Panc1 (cell line): Measurements from ENCODE around the gene F3. TPM values are rescaled to one million over a fixed set of nuclear protein-coding genes. Genes with fewer than 3 reads are reported as not detected.

Experiments used
- ATAC-seq: fragments of 200-7000 bp; cut with Tn5 transposase; 2 replicates; pipeline ENCODE4 v1.9.1; 2020; ENCODE audit warnings: mild to moderate bottlenecking, moderate library complexity
- BruUV-seq: library from RNA; stranded (reverse); fragments of 400-500 nt; replicated peaks from 2 replicates; lab custom pipeline; 2021; lab: Mats Ljungman, UMichigan
- CTCF ChIA-PET: fragments of 300-600 bp; sonication (Branson Sonifier 250); formaldehyde crosslinking; loops from one replicate; lab custom pipeline; 2022; ENCODE audit warnings: antibody characterized with exemption; lab: Charles Lee
- POLR2A ChIA-PET: fragments of 300-600 bp; sonication (Branson Sonifier 250); formaldehyde crosslinking; loops from one replicate; lab custom pipeline; 2022; ENCODE audit warnings: antibody characterized with exemption; lab: Charles Lee
- DNase-seq: peaks from one replicate; pipeline ENCODE4 v3.0.0-alpha.2; 2010; ENCODE audit warnings: low read depth, low spot score
- H3K27ac ChIP-seq: 2 replicates; pipeline ENCODE4 v1.5.1; 2011; ENCODE audit warnings: mild to moderate bottlenecking, low read length, inconsistent platforms
- H3K27me3 ChIP-seq: fragments of 200-500 bp; sonication (Bioruptor generic); 2 replicates; pipeline ENCODE4 v1.6.0; 2014; ENCODE audit warnings: low read length, inconsistent platforms; ENCODE audit not compliant: control insufficient read depth, insufficient read depth
- H3K36me3 ChIP-seq: fragments of 200-500 bp; sonication (Bioruptor generic); 2 replicates; pipeline ENCODE4 v1.5.1; 2014; ENCODE audit warnings: inconsistent platforms, mild to moderate bottlenecking, low read length, moderate library complexity; ENCODE audit not compliant: control insufficient read depth, insufficient read depth
- H3K4me1 ChIP-seq: 2 replicates; pipeline ENCODE4 v1.5.1; 2011; ENCODE audit warnings: inconsistent platforms, mild to moderate bottlenecking, low read length, moderate library complexity; ENCODE audit not compliant: control insufficient read depth, insufficient read depth
- H3K4me3 ChIP-seq, 2 experiments: 2 replicates each; pipeline ENCODE4 v1.5.1; 2011 to 2012; ENCODE audit warnings: low read depth in 2 of 2, low read length in 2 of 2, mild to moderate bottlenecking in 2 of 2, inconsistent platforms in 1 of 2, moderate library complexity in 1 of 2
- H3K9me3 ChIP-seq: fragments of 200-500 bp; sonication (Bioruptor generic); 2 replicates; pipeline ENCODE4 v1.5.1; 2014; ENCODE audit warnings: low read depth, mild to moderate bottlenecking, inconsistent platforms, low read length, moderate library complexity; ENCODE audit not compliant: control insufficient read depth, insufficient read depth
- POLR2AphosphoS5 ChIP-seq: IDR thresholded peaks from 2 replicates; pipeline ENCODE4 v1.6.1; 2012; ENCODE audit warnings: mild to moderate bottlenecking, low read depth, low read length, moderate library complexity
- SIN3A ChIP-seq: IDR thresholded peaks from 2 replicates; pipeline ENCODE4 v1.6.1; 2012; ENCODE audit warnings: low read depth, mild to moderate bottlenecking, low read length, moderate library complexity, borderline replicate concordance; ENCODE audit not compliant: insufficient read depth
- TCF7L2 ChIP-seq: IDR thresholded peaks from 2 replicates; pipeline ENCODE4 v1.6.1; 2011; ENCODE audit warnings: mild to moderate bottlenecking, low read depth, low read length, inconsistent platforms
- in situ Hi-C: cut with HindIII; loops from 2 replicates; pipeline ENCODE4 v1.10.0; 2016; ENCODE audit warnings: low sequenced_read_pairs, low pct_unique_long_range_greater_than_20kb
- intact Hi-C: fragments of 100-400 bp; cut with micrococcal nuclease; formaldehyde crosslinking; loops from one replicate; pipeline ENCODE4 v1.10.0; 2022; ENCODE audit not compliant: unreplicated experiment
- total RNA-seq: library from RNA; stranded (reverse); gene quantifications from one replicate; pipeline ENCODE4 v1.2.1, GENCODE V29; 2021; ENCODE audit not compliant: unreplicated experiment
- TF ChIP-seq, protein P1 (sequence below), 2 experiments: IDR thresholded peaks; 2 replicates each; pipeline ENCODE4 v1.6.1; 2011 to 2012; ENCODE audit warnings: low read depth in 2 of 2, control low read depth in 1 of 2, low read length in 1 of 2, mild to moderate bottlenecking in 1 of 2, moderate library complexity in 1 of 2; ENCODE audit not compliant: insufficient read depth in 1 of 2
- TF ChIP-seq, protein P2 (sequence below): fragments of 450-650 bp; IDR thresholded peaks from 2 replicates; pipeline ENCODE4 v1.5.1; 2017; ENCODE audit warnings: mild to moderate bottlenecking

F3 gene
- total RNA-seq, 1 experiment from 2014 or later: 2.6 TPM

DNA sequence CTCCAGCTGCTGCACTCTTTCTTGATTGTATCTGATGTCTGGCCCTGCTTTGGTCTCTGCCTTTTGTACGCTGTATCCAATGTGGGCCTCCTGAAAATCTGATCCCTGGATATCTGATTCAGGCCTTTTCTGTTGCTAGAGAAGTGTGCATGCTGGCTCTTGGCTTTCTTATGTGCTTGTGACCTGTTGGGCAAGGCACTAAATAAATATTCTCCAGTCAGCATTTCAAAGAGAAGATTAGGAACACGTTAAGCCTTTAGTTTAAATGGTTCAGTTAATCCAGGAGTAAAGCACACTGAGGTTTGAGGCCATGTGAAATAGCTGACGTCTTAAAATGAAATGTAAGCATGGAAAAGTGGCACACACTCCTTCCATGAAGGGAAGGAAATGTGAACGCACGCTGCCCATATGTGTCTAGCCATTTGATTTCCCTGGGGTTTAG is 9.3 kb upstream of the F3 start:
- in situ Hi-C loops: no loop called here
- no peaks in the 10 kb centered on the region for H3K4me1 ChIP-seq
- TF ChIP-seq, protein P1, sequence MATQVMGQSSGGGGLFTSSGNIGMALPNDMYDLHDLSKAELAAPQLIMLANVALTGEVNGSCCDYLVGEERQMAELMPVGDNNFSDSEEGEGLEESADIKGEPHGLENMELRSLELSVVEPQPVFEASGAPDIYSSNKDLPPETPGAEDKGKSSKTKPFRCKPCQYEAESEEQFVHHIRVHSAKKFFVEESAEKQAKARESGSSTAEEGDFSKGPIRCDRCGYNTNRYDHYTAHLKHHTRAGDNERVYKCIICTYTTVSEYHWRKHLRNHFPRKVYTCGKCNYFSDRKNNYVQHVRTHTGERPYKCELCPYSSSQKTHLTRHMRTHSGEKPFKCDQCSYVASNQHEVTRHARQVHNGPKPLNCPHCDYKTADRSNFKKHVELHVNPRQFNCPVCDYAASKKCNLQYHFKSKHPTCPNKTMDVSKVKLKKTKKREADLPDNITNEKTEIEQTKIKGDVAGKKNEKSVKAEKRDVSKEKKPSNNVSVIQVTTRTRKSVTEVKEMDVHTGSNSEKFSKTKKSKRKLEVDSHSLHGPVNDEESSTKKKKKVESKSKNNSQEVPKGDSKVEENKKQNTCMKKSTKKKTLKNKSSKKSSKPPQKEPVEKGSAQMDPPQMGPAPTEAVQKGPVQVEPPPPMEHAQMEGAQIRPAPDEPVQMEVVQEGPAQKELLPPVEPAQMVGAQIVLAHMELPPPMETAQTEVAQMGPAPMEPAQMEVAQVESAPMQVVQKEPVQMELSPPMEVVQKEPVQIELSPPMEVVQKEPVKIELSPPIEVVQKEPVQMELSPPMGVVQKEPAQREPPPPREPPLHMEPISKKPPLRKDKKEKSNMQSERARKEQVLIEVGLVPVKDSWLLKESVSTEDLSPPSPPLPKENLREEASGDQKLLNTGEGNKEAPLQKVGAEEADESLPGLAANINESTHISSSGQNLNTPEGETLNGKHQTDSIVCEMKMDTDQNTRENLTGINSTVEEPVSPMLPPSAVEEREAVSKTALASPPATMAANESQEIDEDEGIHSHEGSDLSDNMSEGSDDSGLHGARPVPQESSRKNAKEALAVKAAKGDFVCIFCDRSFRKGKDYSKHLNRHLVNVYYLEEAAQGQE (IDR thresholded peaks at IDR 0.05; ENCODE audit: insufficient read depth in 1 of 2, low read depth in 2 of 2, low read length in 1 of 2): no peak
- TF ChIP-seq POLR2AphosphoS5 (no peak), TCF7L2 (no peak), SIN3A (no peak)
- TF ChIP-seq, protein P2, sequence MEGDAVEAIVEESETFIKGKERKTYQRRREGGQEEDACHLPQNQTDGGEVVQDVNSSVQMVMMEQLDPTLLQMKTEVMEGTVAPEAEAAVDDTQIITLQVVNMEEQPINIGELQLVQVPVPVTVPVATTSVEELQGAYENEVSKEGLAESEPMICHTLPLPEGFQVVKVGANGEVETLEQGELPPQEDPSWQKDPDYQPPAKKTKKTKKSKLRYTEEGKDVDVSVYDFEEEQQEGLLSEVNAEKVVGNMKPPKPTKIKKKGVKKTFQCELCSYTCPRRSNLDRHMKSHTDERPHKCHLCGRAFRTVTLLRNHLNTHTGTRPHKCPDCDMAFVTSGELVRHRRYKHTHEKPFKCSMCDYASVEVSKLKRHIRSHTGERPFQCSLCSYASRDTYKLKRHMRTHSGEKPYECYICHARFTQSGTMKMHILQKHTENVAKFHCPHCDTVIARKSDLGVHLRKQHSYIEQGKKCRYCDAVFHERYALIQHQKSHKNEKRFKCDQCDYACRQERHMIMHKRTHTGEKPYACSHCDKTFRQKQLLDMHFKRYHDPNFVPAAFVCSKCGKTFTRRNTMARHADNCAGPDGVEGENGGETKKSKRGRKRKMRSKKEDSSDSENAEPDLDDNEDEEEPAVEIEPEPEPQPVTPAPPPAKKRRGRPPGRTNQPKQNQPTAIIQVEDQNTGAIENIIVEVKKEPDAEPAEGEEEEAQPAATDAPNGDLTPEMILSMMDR: no peak
- ChIA-PET POLR2A (interaction anchor here (0.6 kb wide), 1 partner anchor 283 kb away, joined by 4 read pairs; no protein-coding TSS in a partner anchor), CTCF (no interaction called here)
- DNase-seq: no peak
- no peaks in the 10 kb centered on the region for H3K27me3 ChIP-seq
- BruUV-seq: no TSS peak
- intact Hi-C loops: no loop called here
- H3K9me3 ChIP-seq: no peaks in the 10 kb centered on the region
- no peak overlapping the region for H3K4me3 ChIP-seq
- no peak overlapping the region for H3K27ac ChIP-seq
- ATAC-seq: no peak
- H3K36me3 ChIP-seq: no peaks in the 10 kb centered on the region

DNA sequence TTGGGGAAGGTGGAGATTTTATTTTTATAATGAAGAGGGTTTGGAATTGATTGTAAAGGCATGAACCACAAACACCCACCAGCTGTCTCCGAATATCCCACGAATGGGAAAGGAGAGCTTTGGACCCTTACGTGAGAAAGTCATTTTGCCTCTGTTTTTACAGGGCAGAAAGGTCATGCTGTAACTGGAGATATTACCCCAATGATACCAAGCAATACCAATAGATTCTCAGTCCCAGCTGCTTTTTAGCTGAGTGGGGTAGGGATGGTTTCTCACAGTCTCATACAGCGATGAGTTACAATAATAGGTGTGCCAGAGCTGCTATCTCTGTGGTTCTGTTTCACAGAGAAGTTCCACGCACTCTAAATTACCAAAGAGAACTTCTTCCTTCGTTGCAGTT is 8.8 kb upstream of the F3 start:
- intact Hi-C loops: no loop called here
- ATAC-seq (no peak), DNase-seq (no peak)
- Histone ChIP-seq H3K27ac (no peak overlapping the region), H3K4me1 (no peaks in the 10 kb centered on the region), H3K36me3 (no peaks in the 10 kb centered on the region), H3K9me3 (no peaks in the 10 kb centered on the region), H3K27me3 (no peaks in the 10 kb centered on the region), H3K4me3 (no peak overlapping the region)
- ChIA-PET POLR2A (no interaction called here), CTCF (no interaction called here)
- in situ Hi-C loops: no loop called here
- TF ChIP-seq TCF7L2 (no peak), POLR2AphosphoS5 (no peak), SIN3A (no peak)
- TF ChIP-seq, protein P2: no peak
- TF ChIP-seq, protein P1 (IDR thresholded peaks at IDR 0.05; ENCODE audit: insufficient read depth in 1 of 2, low read depth in 2 of 2, low read length in 1 of 2): no peak
- no TSS peak for BruUV-seq
